ENCODE data around the gene PKP4.

DNA sequence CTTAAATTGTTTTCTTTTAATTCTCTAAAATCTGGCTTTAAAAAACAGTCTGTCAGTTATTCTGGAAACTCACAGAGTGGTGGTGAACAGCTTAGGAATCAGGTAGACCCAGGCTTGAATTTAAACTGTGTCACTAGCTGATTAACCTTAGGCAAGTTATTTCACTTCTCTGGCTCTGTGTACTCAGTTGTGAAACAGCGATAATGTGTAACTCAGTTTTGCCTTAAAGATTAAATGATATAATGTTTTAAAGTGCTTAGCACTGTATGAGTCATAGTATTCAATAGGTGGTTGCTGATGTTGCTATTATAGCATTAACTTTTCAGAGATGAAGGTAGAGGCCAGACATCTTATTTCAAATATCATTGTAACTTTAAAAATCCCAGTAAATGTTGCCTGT is 40.7 kb downstream of the PKP4 start:
- TF ChIP-seq CTCF (conservative IDR thresholded peaks at IDR 0.05), result no peak
- no peak for TF ChIP-seq EZH2 (IDR thresholded peaks at IDR 0.05; ENCODE audit: low read depth)

All from PC-9 (cell line).